A549 (cell line): ENCODE measurements around the gene GOLPH3. TPM values are rescaled to one million over a fixed set of nuclear protein-coding genes. Genes with fewer than 3 reads are reported as not detected.

ENCODE experiments used
- ATAC-seq, 2 experiments: fragments of 200-7000 bp in 1 of 2; fragments of >200 bp in 1 of 2; cut with Nextera tagmentation in 1 of 2; cut with Tn5 transposase in 1 of 2; 3 replicates each; pipeline versions ENCODE4 v1.8.0 to v1.9.1; 2018 to 2020; ENCODE audit warnings: mild to moderate bottlenecking in 1 of 2, moderate library complexity in 1 of 2
- CTCF ChIA-PET: fragments of 300-600 bp; sonication (Branson Sonifier 250); formaldehyde crosslinking; extraction: SDS; loops from one replicate; lab custom pipeline; 2021; ENCODE audit warnings: antibody characterized with exemption, inconsistent platforms; lab: Yijun Ruan, JAX
- POLR2A ChIA-PET: fragments of 350-600 bp; formaldehyde crosslinking; extraction: SDS; loops from one replicate; lab custom pipeline; 2021; ENCODE audit warnings: antibody characterized with exemption, inconsistent platforms; lab: Yijun Ruan, JAX
- DNase-seq, 2 experiments: peaks; one replicate each; pipeline versions ENCODE4 v3.0.0 to v3.0.0-alpha.2; 2011 to 2016; ENCODE audit warnings: low read depth in 1 of 2, low spot score in 1 of 2
- FAIRE-seq: peaks from 2 replicates; lab custom pipeline; 2011; peaks lifted over from hg19 to GRCh38; lab: Jason Lieb, UNC
- H3K27ac ChIP-seq, 2 experiments: fragments of >200 bp; sonication (Bioruptor Twin); formaldehyde crosslinking; 3 replicates each; pipeline ENCODE4 v1.5.1; 2016 to 2017
- H3K4me1 ChIP-seq: fragments of >200 bp; sonication (Bioruptor Twin); formaldehyde crosslinking; 3 replicates; pipeline ENCODE4 v1.6.1; 2016
- H3K4me2 ChIP-seq: fragments of >200 bp; sonication (Bioruptor Twin); formaldehyde crosslinking; 3 replicates; pipeline ENCODE4 v1.6.1; 2016
- H3K4me3 ChIP-seq: fragments of >200 bp; sonication (Bioruptor Twin); formaldehyde crosslinking; 3 replicates; pipeline ENCODE4 v1.5.1; 2016
- H3K9me3 ChIP-seq: fragments of >200 bp; sonication (Bioruptor Twin); formaldehyde crosslinking; 3 replicates; pipeline ENCODE4 v1.6.1; 2016
- BCL3 ChIP-seq: fragments of >200 bp; sonication (Bioruptor Twin); formaldehyde crosslinking; IDR thresholded peaks from 3 replicates; pipeline ENCODE4 v1.6.1; 2016
- BHLHE40 ChIP-seq: IDR thresholded peaks from 2 replicates; pipeline ENCODE4 v1.6.1; 2012; ENCODE audit warnings: low read depth, low read length, inconsistent platforms
- CBX8 ChIP-seq: fragments of 200-600 bp; sonication (generic); IDR thresholded peaks from 2 replicates; pipeline ENCODE4 v1.6.1; 2016
- EHF ChIP-seq: fragments of 250-450 bp; sonication (Bioruptor Pico); IDR thresholded peaks from 2 replicates; pipeline ENCODE4 v1.5.0; 2020; ENCODE audit warnings: mild to moderate bottlenecking
- ELK1 ChIP-seq: fragments of 150-350 bp; IDR thresholded peaks from 2 replicates; pipeline ENCODE4 v1.6.1; 2014; ENCODE audit warnings: low read depth, mild to moderate bottlenecking, low read length
- FOSB ChIP-seq: fragments of 250-450 bp; sonication (Bioruptor Pico); IDR thresholded peaks from 2 replicates; pipeline ENCODE4 v1.5.0; 2020; ENCODE audit warnings: mild to moderate bottlenecking, moderate library complexity
- FOXS1 ChIP-seq: fragments of 250-450 bp; sonication (Bioruptor Pico); IDR thresholded peaks from 2 replicates; pipeline ENCODE4 v1.5.0; 2020; ENCODE audit warnings: mild to moderate bottlenecking, moderate library complexity
- HDAC2 ChIP-seq: fragments of 200-600 bp; sonication (generic); IDR thresholded peaks from 2 replicates; pipeline ENCODE4 v1.6.1; 2016
- HMGXB4 ChIP-seq: fragments of 250-450 bp; sonication (Bioruptor Pico); IDR thresholded peaks from 2 replicates; pipeline ENCODE4 v1.5.0; 2021; ENCODE audit warnings: mild to moderate bottlenecking, moderate library complexity, borderline replicate concordance
- HOXB5 ChIP-seq: fragments of 250-450 bp; sonication (Bioruptor Pico); IDR thresholded peaks from 2 replicates; pipeline ENCODE4 v1.5.0; 2020; ENCODE audit warnings: mild to moderate bottlenecking, moderate library complexity
- KDM5A ChIP-seq: fragments of 200-600 bp; sonication (generic); IDR thresholded peaks from 2 replicates; pipeline ENCODE4 v1.6.1; 2016; ENCODE audit warnings: antibody characterized with exemption, mild to moderate bottlenecking
- MAX ChIP-seq: IDR thresholded peaks from 2 replicates; pipeline ENCODE4 v1.6.1; 2012
- MAZ ChIP-seq: fragments of 150-350 bp; IDR thresholded peaks from 2 replicates; pipeline ENCODE4 v1.6.1; 2014; ENCODE audit warnings: antibody characterized with exemption, low read depth, low read length, borderline replicate concordance
- NPAS2 ChIP-seq: fragments of 250-450 bp; sonication (Bioruptor Pico); IDR thresholded peaks from 2 replicates; pipeline ENCODE4 v1.8.0; 2022; ENCODE audit warnings: mild to moderate bottlenecking, moderate library complexity, borderline replicate concordance
- POLR2A ChIP-seq: IDR thresholded peaks from 2 replicates; pipeline ENCODE4 v1.6.1; 2012; ENCODE audit warnings: mild to moderate bottlenecking, low read length
- RAD21 ChIP-seq, 2 experiments: fragments of >200 bp in 1 of 2; sonication (Bioruptor Twin) in 1 of 2; formaldehyde crosslinking in 1 of 2; IDR thresholded peaks in 1 of 2; conservative IDR thresholded peaks in 1 of 2; 2 replicates in 1 of 2; 3 replicates in 1 of 2; pipeline ENCODE4 v1.6.1; 2012 to 2018; ENCODE audit warnings: inconsistent platforms in 1 of 2
- REST ChIP-seq: fragments of 200-600 bp; sonication (generic); IDR thresholded peaks from 2 replicates; pipeline ENCODE4 v1.6.1; 2016; ENCODE audit warnings: antibody characterized with exemption, mild to moderate bottlenecking, moderate library complexity
- RNF2 ChIP-seq: fragments of 200-600 bp; sonication (generic); IDR thresholded peaks from 2 replicates; pipeline ENCODE4 v1.6.1; 2016; ENCODE audit warnings: low read depth, mild to moderate bottlenecking, antibody characterized with exemption, moderate library complexity, borderline replicate concordance
- SMC3 ChIP-seq: fragments of >200 bp; sonication (Bioruptor Twin); formaldehyde crosslinking; IDR thresholded peaks from 3 replicates; pipeline ENCODE4 v1.6.1; 2018; ENCODE audit warnings: inconsistent platforms
- ZNF302 ChIP-seq: fragments of 250-450 bp; sonication (Bioruptor Pico); IDR thresholded peaks from 2 replicates; pipeline ENCODE4 v1.9.0; 2021; ENCODE audit warnings: inconsistent platforms, mild to moderate bottlenecking, moderate library complexity
- WGBS: methylation state at CpG from one replicate; pipeline ENCODE4 v1.1.6; 2017; ENCODE audit errors: missing lambda C conversion rate; 5-methylcytosine and 5-hydroxymethylcytosine counted together
- polyA plus RNA-seq, 4 experiments: library from polyadenylated mRNA; depleted of rRNA in 3 of 4; stranded (reverse); fragments of >200 nt; fragmentation: RNase III in 1 of 4; extraction: RNeasy Plus Mini Kit Qiagen cat#74134 plus additional on column Dnase treatment in 1 of 4; gene quantifications; 2 replicates in 3 of 4; 3 replicates in 1 of 4; pipeline ENCODE4 v1.2.3, GENCODE V29; 2011 to 2017
- TF ChIP-seq, protein P1 (sequence below): IDR thresholded peaks from 2 replicates; pipeline ENCODE4 v1.6.1; 2012; ENCODE audit warnings: low read depth, borderline replicate concordance

GOLPH3 gene
- polyA plus RNA-seq, 2 of the 4 experiments (the other 2 are of a cell fraction) = 57.8 to 78.7 TPM

- FAIRE-seq = no peak
- CTCF ChIA-PET = interaction anchor here (0.6 kb wide), 1 partner anchor 404 kb away, joined by 3 read pairs; no protein-coding TSS in a partner anchor
- no peak for TF ChIP-seq RNF2
- TF ChIP-seq HDAC2 = no peak
- TF ChIP-seq CBX8 = no peak
- TF ChIP-seq MAX = no peak
- TF ChIP-seq, all 56 proteins: peak for 0
Observed at GRCh38 chr5:32159328-32160072, 14.6 kb downstream of the GOLPH3 start.

GRCh38 chr5:32158679-32158975 is 15.5 kb downstream of the GOLPH3 start:
- ATAC-seq (no peak; a peak in 1 of 6 replicates), DNase-seq (no peak), FAIRE-seq (no peak)
- no peak overlapping the region for H3K27ac ChIP-seq
- WGBS = 89% methylated on average over 2 of the region's 2 CpGs
- peaks cover 25% of the 10 kb centered on the region for H3K4me1 ChIP-seq
- CTCF ChIA-PET = interaction anchor here (1.1 to 1.3 kb wide), 3 partner anchors 10 to 74 kb away, joined by 3 to 4 read pairs (median 4); no protein-coding TSS in a partner anchor
- no peak overlapping the region for H3K4me3 ChIP-seq
- H3K9me3 ChIP-seq = no peaks in the 10 kb centered on the region
- POLR2A ChIA-PET = interaction anchor here (0.7 kb wide), 1 partner anchor 566 kb away, joined by 5 read pairs; no protein-coding TSS in a partner anchor
- H3K4me2 ChIP-seq = no peak overlapping the region
- no peak for TF ChIP-seq POLR2A
- no peak for TF ChIP-seq REST
- no peak for TF ChIP-seq MAZ
- TF ChIP-seq NPAS2 (CRISPR knock-in tag) = no peak
- TF ChIP-seq BCL3 = no peak
- TF ChIP-seq, protein P1, sequence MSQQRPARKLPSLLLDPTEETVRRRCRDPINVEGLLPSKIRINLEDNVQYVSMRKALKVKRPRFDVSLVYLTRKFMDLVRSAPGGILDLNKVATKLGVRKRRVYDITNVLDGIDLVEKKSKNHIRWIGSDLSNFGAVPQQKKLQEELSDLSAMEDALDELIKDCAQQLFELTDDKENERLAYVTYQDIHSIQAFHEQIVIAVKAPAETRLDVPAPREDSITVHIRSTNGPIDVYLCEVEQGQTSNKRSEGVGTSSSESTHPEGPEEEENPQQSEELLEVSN = no peak
- no peak for TF ChIP-seq CBX8
- no peak for TF ChIP-seq SMC3
- no peak for TF ChIP-seq RNF2
- TF ChIP-seq HOXB5 = no peak
- no peak for TF ChIP-seq BHLHE40
- no peak for TF ChIP-seq FOXS1 (CRISPR knock-in tag)
- TF ChIP-seq HMGXB4 = no peak
- no peak for TF ChIP-seq RAD21 (conservative IDR thresholded peaks at IDR 0.05 in 1 of 2, IDR thresholded peaks at IDR 0.05 in 1 of 2)
- no peak for TF ChIP-seq ZNF302 (CRISPR knock-in tag)
- TF ChIP-seq EHF (CRISPR knock-in tag) = no peak
- TF ChIP-seq ELK1 = no peak
- TF ChIP-seq FOSB (CRISPR knock-in tag) = no peak
- TF ChIP-seq KDM5A = no peak

More at GRCh38 chr5:32159328-32160072, 14.6 kb downstream of the GOLPH3 start:
- DNase-seq (no peak), ATAC-seq (no peak)
- H3K4me3 ChIP-seq = no peak overlapping the region
- no peak overlapping the region for H3K4me2 ChIP-seq
- no peaks in the 10 kb centered on the region for H3K9me3 ChIP-seq
- WGBS = 78% methylated on average over 2 of the region's 2 CpGs
- H3K4me1 ChIP-seq = peaks cover 25% of the 10 kb centered on the region
- H3K27ac ChIP-seq = no peak overlapping the region
- POLR2A ChIA-PET = no interaction called here
